CD4-positive, alpha-beta T cell treated with Interleukin-15 for 4 hours (primary cell): Measurements from ENCODE around the gene PNMA3.
"Not testable (repeated sequence)": the region's sequence is repeated elsewhere in the genome, so short reads cannot be mapped to it uniquely, and the experiment has no call there.

Experiments
- DNase-seq: peaks from one replicate; pipeline ENCODE4 v3.0.0-alpha.2; 2020; ENCODE audit warnings: low spot score

Gene PNMA3

GRCh38 chrX:153074262-153074899 is 18.1 kb downstream of the PNMA3 start:
- DNase-seq: no peak

DNA sequence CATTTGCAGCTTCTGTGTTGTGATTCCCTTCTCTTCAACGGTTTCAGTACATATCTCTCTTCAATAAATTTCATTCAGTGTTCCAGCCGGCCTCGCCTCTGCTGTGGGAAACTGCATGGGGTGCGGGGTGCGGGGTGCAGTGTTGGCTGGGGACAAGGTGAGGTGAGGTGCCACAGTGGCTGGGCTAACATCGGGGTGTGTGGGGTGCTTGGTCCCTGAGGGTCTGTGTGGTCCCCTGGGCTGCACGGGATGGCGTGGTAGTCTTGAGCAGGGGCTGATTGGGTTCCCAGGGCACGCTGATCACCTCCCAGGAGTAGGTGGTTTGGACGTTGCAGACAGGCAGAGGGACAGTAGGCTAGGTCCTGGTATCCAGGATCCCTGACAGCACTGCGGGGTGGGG is 18.7 kb downstream of the PNMA3 start:
- no peak for DNase-seq

DNA sequence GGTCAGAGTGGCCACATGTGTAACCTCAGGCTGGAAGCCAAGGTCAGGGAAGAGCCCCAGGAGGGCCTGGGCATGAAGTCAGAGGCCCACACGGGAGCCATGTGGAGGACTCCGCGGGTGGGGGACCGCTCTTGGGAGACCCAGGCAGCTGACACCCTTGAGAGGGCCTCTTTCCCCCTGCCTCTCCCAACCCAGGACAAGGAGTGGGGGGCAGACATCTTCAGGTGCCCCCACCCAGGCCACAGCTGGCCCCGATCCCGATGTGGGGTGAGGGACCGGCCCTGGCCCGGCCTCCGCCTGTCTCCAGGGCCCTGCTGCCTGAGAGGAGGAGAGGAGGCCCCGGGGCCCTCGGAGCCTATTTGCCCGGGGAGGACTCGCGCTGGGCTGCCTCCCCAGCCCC is 19.1 kb downstream of the PNMA3 start:
- no peak for DNase-seq

DNA sequence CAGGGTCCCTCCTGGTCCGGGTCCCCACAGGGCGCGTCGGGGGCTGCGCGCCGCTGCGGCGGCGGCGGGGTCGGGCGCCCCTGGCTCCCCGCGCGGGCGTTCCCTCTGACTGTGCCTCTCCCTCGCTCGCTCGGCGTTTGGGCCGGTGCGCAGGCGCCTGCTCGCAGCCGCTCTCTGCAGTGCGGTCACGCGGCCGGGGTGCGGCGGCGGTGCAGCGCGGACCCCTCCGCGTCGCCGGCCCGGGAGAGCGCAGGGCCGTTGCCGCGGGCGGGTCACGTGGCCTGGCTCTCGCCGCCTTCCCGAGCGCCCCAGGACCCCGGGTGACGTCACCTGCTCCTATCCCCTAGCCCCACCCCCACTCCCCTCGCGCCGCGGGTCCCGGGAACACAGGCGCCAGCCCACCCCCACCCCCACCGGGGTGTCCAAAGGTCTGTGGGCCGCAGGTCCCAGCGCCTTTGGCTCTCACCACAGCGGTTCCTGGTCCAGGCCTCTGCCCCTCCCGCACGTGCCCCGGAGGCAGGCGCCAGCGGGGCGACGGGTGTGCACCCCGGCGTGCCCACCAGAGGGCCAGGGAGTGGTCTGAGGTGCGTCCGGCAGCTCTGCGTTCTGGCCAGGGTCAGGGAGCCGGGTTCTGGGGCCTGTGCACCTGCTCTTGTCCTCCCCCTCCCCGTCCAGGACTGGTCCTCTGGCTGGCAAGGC is 21.3 kb downstream of the PNMA3 start:
- not testable (repeated sequence) for DNase-seq

GRCh38 chrX:153083238-153083923 is 27.1 kb downstream of the PNMA3 start:
- DNase-seq: not testable (repeated sequence)

DNA sequence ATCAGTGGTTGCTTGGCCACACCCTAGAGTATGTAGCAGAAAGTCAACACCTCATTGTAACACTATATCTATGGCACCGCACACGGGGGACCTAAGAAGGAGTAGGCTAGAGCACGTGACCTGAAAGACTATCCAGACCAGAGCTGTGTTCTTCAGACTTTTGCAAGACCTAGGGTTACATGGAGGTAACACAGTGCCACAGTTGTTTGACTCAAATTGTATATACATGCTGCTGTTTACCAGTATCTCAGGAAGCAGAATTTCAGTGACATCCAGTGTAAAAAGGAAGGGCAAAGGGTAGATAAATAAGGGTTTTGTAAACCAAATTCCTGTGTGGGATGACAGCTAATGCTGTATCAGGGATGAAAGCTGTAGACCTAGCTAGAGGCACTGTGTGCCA is 46.1 kb downstream of the PNMA3 start:
- no peak for DNase-seq

- DNase-seq: not testable (repeated sequence)
Measured at GRCh38 chrX:153104959-153105358, 48.7 kb downstream of the PNMA3 start.

- DNase-seq: not testable (repeated sequence)
Measured at GRCh38 chrX:153106092-153106801, 50.0 kb downstream of the PNMA3 start.
